GM06990 (cell line): ENCODE measurements around the gene VKORC1L1.
"Not testable (repeated sequence)": the region's sequence is repeated elsewhere in the genome, so short reads cannot be mapped to it uniquely, and the experiment has no call there.

Experiments
- DNase-seq: peaks from one replicate; pipeline ENCODE4 v3.0.0-alpha.2; 2011; ENCODE audit not compliant: insufficient read length; ENCODE audit errors: extremely low read depth
- H3K27me3 ChIP-seq: replicated peaks from 2 replicates; pipeline ENCODE4 v1.6.0; 2011; ENCODE audit warnings: low read length; ENCODE audit not compliant: control insufficient read depth, insufficient read depth
- H3K36me3 ChIP-seq: 2 replicates; pipeline ENCODE4 v1.5.1; 2011; ENCODE audit warnings: low read length; ENCODE audit not compliant: control insufficient read depth, insufficient read depth
- H3K4me3 ChIP-seq: replicated peaks from 2 replicates; pipeline ENCODE4 v1.5.1; 2011; ENCODE audit warnings: low read depth, mild to moderate bottlenecking, control low read depth, low read length
- TF ChIP-seq, protein P1 (sequence below): IDR thresholded peaks from 2 replicates; pipeline ENCODE4 v1.5.1; 2011; ENCODE audit warnings: low read length, control low read depth, mild to moderate bottlenecking, inconsistent platforms; ENCODE audit not compliant: insufficient read depth, poor library complexity, severe bottlenecking

VKORC1L1 gene

GRCh38 chr7:65879292-65880153 is 6.6 kb downstream of the VKORC1L1 start:
- DNase-seq, H3K27me3 ChIP-seq, H3K4me3 ChIP-seq, H3K36me3 ChIP-seq: not testable (repeated sequence)

DNA sequence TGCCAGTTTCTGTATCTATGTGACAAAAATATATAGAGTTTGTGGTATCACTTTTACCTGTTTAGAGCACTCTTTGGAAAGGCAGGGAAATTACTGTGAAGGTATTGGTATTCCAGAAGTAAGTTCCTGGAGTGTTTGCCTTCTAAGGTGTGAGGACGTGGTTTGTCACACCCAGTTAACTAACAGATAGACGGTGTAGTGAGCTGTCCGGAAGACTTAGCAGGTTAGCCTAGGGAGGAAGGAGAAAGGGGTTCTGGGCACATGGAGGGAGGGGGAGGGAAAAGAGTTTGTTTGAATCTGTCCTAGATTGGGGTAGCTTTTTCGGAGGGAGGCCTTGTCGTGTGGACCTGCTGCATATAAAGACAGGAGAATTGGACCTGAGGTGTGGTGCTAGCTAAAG is 7.4 kb downstream of the VKORC1L1 start:
- not testable (repeated sequence) for H3K4me3 ChIP-seq, H3K27me3 ChIP-seq, DNase-seq, H3K36me3 ChIP-seq

DNA sequence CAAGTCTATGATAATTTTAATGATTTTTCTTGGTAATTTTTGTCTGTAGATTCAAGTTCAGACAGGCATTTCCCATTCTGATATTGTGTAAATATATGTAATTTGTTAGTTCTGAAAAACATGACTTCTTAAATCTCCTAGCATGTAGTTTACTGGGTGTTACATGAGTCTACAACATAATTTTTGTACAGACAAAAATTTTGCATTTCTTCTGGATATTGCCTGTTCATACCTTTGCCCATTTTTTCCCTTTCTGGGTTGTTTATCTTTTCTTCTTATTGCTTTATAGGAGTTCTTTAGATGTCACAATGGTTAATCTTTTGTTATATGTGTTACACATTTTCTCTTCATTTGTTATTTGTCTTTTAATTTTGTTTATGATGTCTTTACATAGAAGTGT is 12.1 kb downstream of the VKORC1L1 start:
- not testable (repeated sequence) for DNase-seq, H3K4me3 ChIP-seq, H3K36me3 ChIP-seq, H3K27me3 ChIP-seq

- H3K27me3 ChIP-seq, DNase-seq, H3K36me3 ChIP-seq, H3K4me3 ChIP-seq: not testable (repeated sequence)
Observed at GRCh38 chr7:65885533-65885932, 12.7 kb downstream of the VKORC1L1 start.

- not testable (repeated sequence) for DNase-seq, H3K27me3 ChIP-seq, H3K36me3 ChIP-seq, H3K4me3 ChIP-seq
Observed at GRCh38 chr7:65888434-65889156, 15.7 kb downstream of the VKORC1L1 start.

GRCh38 chr7:65889722-65890121 is 16.8 kb downstream of the VKORC1L1 start:
- H3K4me3 ChIP-seq, H3K27me3 ChIP-seq, H3K36me3 ChIP-seq, DNase-seq: not testable (repeated sequence)

- Histone ChIP-seq H3K27me3 (no peaks in the 10 kb centered on the region), H3K36me3 (no peaks in the 10 kb centered on the region), H3K4me3 (no peak overlapping the region)
- DNase-seq = no peak
- TF ChIP-seq, protein P1, sequence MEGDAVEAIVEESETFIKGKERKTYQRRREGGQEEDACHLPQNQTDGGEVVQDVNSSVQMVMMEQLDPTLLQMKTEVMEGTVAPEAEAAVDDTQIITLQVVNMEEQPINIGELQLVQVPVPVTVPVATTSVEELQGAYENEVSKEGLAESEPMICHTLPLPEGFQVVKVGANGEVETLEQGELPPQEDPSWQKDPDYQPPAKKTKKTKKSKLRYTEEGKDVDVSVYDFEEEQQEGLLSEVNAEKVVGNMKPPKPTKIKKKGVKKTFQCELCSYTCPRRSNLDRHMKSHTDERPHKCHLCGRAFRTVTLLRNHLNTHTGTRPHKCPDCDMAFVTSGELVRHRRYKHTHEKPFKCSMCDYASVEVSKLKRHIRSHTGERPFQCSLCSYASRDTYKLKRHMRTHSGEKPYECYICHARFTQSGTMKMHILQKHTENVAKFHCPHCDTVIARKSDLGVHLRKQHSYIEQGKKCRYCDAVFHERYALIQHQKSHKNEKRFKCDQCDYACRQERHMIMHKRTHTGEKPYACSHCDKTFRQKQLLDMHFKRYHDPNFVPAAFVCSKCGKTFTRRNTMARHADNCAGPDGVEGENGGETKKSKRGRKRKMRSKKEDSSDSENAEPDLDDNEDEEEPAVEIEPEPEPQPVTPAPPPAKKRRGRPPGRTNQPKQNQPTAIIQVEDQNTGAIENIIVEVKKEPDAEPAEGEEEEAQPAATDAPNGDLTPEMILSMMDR = no peak
Observed at GRCh38 chr7:65892161-65892560, 19.3 kb downstream of the VKORC1L1 start.

GRCh38 chr7:65892835-65893234 is 20.0 kb downstream of the VKORC1L1 start:
- Histone ChIP-seq H3K36me3 (no peaks in the 10 kb centered on the region), H3K4me3 (no peak overlapping the region), H3K27me3 (no peaks in the 10 kb centered on the region)
- no peak for DNase-seq
- TF ChIP-seq, protein P1 = no peak
